Measurements from ENCODE around the gene ABCG8.
A peak's percentile ranks its signal among the peaks of the same experiment; 100 is the strongest.

Gene ABCG8

DNA sequence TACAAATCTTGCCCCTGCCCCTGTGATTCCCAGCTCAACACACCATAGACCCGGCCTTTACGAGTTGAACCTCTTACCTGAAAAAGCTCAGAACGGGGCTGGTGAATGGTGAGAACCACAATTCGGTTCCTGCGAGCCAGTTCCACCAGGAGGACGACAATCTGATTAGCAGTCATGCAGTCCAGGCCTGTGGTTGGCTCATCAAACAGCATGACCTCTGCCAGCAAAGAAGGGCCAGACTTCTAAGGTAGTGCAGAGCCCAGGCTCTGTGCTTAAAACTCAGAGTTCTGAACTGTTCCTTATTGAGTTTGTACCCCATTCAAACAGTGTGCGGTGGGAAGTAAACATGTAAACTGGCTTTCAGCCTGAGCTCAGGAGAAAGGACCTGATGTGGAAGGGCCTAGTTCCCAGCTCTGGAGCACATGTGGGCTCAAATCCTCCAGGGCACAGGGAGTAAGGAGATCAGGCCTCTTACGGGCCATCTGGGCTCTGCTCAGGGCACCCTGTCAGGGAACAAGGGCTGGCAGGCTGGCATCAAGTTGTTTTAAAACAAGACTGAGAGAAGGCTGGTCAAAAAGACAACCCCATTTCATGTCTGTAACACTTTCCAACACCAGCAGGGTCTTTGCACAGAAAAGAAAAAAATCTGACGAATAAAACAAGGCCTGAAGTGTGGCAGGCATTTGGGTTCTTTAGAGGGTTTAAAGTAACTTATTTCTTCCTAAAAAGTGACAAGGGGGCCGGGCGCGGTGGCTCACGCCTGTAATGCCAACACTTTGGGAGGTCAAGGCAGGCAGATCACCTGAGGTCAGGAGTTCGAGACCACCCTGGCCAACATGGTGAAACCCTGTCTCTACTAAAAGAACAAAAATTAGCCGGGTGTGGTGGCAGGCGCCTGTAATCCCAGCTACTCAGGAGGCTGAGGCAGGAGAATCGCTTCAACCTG, 12.2 kb upstream of the ABCG8 start:
- DNase-seq = no peak

DNA sequence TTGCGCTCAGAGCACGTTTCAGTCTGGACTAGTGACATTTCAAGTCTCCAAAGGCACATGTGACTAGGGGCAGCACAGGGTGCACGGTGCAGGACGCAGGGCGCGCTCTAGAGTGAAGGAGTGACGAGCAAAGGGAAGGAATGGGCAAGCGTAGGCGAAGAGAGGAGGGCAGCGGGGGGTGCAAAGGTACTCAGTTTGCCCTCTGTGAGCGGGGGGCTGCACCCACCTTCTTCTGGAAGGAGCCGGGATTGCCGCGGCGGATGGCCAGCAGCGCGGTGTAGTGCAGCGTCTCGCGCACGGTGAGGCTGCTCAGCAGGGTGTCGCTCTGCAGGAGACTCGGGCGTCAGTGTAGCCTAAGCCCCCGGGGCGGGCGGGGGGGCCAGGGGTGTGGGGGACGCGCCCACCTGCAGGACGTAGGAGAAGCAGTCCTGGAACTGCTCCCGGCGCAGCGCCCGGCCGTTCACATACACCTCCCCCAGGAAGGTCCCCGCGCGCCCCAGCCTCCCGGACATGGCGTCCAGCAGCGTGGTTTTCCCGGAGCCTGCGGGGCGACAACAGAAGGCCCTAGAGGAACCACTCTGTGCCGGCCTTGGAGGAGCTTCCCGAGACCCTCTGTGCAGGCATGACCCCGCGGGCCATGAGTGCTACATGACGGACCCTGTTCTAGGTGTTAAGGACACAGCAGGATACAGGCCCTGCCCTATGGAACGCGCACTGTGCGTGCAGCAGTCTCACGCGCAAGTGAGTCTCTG, 7.1 kb upstream of the ABCG8 start:
- peak; percentile 20 for DNase-seq

DNA sequence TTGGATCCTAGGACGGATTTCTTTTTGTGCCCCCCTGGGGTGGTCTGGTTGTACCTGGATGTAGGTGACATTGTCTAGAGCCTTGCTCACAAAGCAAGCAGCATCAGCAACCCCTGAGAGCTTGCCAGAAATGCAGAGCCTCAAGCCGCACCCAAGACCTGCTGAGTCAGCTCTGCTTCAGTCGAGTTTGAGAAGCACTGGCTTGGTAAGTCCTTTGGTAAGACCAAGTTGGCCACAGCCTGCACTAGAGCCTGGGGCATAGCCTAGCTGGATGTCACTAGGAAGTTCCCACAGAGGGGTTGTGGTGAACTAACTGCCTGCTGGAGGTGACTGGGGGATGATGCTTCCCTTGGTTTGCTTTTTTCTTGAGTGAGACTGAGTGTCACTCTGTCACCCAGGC, 6.3 kb upstream of the ABCG8 start:
- no peak for DNase-seq

GRCh38 chr2:43837033-43837432, 1.7 kb upstream of the ABCG8 start:
- no peak for DNase-seq

- DNase-seq = no peak
These were observed 776 bp upstream of the ABCG8 start for GRCh38 chr2:43837831-43838559.

GRCh38 chr2:43839776-43840564, 1.2 kb downstream of the ABCG8 start:
- no peak for DNase-seq

DNA sequence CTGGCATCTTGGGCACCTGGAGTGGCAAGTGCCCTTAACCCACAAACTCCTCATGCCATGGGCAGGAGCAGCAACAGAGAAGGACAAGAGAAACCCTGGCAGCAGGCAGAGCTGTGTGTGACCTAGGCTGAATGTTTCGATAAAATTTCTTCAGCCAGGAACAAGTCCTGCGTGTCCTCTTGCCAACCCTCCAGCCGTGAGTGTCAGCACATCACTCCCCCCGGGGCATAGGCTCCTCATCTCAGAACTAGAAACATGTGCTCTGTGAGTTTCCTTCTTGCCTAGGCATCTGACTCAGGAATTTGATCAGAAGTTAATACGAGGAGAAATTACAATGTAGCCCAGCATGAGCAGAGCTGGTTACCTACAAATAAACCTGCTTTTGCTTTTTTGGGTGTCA, 2.2 kb downstream of the ABCG8 start:
- DNase-seq = no peak

DNA sequence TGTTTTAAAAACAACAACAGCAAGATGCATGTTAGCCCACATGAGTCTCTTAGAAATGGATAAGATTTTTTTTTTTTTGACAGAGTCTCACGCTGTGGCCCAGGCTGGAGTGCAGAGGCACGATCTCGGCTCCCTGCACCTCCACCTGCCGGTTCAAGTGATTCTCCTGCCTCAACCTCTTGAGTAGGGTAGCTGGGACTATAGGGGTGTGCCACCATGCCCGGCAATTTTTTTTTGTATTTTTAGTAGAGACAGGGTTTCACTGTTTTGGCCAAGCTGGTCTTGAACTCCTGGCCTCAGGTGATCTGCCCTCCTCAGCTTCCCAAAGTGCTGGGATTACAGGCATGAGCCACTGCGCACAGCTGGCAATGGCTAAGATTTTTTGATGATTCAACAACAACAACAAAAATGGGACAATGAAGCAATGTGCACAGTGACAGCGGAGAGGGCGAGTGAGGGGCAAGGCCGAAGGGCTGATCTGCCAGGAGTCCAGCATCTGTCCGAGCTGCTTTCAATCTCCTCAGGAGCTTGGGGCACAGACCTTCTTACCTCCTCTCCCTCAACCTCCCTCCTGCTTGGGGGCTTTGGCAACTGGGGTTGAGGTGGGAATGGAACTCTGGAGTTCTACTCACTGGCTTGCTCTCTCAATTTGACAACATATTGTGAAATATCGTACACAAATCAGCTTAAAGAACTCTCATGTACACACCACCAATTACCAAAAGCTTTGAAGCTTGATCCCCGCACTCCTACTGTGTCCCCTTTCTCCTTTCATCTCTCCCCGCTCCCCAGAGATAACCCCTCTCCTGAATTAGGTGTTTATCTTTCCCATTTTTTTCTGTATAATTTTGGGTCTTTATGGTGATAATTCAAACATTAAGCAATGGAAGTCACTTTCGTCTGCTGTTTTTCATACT, 3.4 kb downstream of the ABCG8 start:
- DNase-seq = no peak

DNA sequence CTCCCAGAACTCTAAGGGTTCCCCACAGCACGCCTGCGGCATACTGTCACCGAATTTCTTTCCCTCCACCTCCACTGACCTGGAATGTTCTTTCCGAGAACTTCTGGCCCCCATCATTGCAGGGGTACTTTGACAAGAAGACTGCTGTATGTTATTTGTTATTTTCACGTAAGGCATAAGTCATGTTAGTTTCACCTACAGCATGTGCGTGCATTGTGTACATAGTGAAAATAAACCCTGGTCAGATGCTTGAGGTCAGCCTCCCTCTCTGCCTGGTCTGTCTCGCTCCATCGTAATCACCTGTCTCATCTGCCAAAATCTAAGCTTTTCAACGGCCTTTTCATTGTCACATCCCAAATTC, 4.1 kb downstream of the ABCG8 start:
- no peak for DNase-seq

DNA sequence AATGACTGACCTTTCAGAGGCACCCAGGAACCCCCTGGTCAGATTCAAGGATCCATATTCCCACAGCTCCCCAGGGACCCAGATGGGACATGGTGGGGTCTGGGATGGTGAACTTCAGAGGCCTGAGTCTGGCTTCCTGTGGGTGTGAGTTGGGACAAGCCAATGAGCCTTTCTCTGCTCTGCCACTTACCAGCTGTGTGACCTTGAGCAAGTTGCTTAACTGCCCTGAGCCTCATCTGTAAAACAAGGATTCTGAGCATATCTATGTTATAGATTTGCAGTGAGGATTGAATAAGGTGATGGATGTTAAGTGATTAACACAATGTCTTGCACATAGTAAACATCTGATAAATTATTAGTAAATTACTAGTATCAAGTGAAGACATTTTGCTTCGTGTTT, 6.4 kb downstream of the ABCG8 start:
- no peak for DNase-seq

- DNase-seq = no peak
These were observed 7.5 kb downstream of the ABCG8 start for GRCh38 chr2:43846140-43846793.

DNA sequence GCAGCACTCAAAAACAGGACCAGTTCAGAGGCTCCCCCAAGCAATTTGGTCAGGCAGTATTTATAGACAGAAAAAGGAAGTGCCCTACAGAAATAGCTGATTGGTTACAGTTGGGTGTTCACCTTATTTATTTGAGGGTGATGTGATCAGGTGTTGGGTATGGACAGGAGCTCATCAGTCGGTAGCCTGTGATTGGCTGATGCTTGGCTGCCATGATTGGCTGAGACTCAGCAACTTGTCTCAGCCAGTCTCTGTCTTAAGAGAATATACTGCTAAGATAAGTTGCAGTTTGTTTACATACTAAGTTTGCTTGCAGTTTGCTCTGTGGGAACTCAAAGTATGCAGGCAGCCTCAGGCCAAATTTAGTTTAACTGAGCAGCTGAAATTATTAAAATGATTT, 9.4 kb downstream of the ABCG8 start:
- DNase-seq = no peak

- no peak for DNase-seq
These were observed 12.5 kb downstream of the ABCG8 start for GRCh38 chr2:43851011-43851980.

GRCh38 chr2:43852196-43852730, 13.5 kb downstream of the ABCG8 start:
- no peak for DNase-seq

GRCh38 chr2:43853141-43854081, 14.6 kb downstream of the ABCG8 start:
- no peak for DNase-seq

GRCh38 chr2:43854671-43855070, 15.9 kb downstream of the ABCG8 start:
- DNase-seq = no peak

GRCh38 chr2:43855292-43855691, 16.5 kb downstream of the ABCG8 start:
- DNase-seq = no peak

DNA sequence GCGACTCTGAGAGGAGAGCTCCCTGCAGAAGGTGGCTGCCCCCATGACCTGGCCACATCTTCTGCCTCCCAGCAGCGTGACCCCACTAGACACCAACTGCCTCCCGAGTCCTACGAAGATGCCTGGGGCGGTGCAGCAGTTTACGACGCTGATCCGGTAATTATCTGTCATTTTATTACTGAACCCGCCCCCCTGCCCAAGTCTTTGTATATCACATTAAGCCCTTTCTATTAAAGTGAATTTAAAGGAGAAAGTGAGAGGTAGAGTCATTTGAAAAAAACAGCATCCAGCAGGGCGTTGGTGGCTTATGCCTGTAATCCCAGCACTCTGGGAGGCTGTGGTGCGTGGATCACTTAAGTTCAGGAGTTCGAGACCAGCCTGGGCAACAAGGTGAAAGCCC, 33.4 kb downstream of the ABCG8 start:
- no peak for DNase-seq
